Eye (tissue), 1 donor: ENCODE results near the gene TPT1.
"Not testable (repeated sequence)": the region's sequence is repeated elsewhere in the genome, so short reads cannot be mapped to it uniquely, and the experiment has no call there.

Experiments used
- DNase-seq: peaks from one replicate; pipeline ENCODE4 v3.0.0-alpha.2; 2015

The TPT1 gene

DNA sequence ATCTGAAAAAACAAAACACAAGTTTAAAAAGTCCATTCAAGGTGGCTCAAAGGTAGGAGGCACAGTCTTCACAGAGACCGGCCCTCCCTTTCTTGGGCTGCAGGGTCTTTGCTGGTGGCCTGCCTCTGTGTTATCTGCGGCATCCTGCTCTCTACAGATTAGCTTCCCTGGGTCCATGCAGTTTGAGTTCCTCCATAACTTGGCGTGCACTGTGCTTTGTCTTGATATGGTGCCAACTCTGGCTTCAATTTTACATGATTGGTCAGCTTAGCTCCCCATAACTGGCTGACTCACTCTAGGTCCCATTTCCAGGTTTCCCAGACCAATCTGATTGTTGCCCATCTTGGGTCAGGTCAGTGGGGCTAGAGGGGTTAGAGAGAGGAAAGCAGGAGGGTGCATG is 41.8 kb downstream of the TPT1 start:
- no peak for DNase-seq

DNA sequence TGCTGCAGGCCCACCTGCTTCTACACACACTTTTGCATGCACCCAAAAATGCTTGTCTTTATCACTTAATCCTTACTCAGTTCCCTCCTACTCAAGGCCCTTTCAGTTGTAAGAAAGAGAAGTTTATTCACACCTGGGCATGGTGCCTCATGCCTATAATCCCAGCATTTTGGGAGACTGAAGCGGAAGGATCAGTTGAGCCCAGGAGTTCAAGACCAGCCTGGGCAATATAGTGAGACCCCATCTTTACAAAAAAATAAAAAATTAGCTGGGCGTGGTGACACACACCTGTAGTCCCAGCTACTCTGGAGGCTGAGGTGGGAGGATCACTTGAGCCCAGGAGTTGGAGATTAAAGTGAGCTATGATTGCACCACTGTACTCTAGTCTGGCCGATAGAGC is 42.4 kb downstream of the TPT1 start:
- DNase-seq, result not testable (repeated sequence)

DNA sequence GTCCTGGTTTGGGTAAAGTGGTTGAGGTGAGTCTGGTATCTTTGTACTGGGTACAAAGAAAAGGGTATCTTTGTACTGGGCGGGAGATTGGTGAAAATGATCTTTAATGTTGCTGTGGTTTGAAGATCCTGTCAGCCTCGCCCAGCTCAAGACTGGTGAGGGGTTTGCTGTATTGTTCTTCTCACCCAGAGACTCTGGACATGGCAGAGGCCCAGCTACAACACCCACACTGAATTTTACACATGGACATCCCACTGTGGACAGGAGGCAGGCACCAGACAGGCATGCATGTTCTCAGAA is 42.8 kb downstream of the TPT1 start:
- DNase-seq, result no peak

DNA sequence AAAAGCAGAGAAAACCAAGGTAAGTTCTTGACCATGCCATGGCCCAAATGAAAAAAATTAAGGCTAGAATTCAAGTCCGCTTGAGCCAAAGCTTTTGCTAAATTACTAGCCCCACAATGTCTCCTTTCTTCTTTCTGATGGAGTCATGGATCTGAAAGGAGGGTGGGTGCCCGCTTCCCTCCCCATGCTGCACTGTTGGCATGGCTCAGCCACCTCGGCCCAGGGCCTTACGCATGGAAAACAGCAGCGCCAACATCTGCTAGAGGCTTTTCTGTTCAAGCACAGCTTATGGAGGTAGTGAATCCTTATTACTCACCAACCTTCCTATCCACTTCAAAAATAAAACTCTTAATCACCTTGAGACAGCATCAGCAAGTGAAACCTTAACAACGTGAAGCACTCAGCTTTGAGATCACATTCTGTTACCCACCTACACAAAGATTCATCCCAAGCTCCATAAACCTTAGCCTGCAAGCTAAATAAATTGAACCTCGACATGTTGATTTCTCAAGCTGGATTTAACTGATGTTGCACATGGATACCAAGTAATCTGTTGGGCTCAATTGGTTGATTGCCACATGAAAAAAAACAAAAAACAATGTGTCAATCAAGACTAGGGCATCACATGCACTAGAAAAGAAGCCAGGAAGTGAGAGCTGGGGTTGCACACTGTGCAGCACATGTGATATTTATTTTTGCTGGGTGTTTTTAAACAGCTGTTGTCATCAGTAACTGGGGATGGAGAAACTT is 43.4 kb downstream of the TPT1 start:
- DNase-seq, result no peak

GRCh38 chr13:45296259-45296658 is 44.7 kb downstream of the TPT1 start:
- no peak for DNase-seq

- DNase-seq, result no peak
Measured at GRCh38 chr13:45295536-45295935, 45.4 kb downstream of the TPT1 start.

- no peak for DNase-seq
Measured at GRCh38 chr13:45292176-45292575, 48.8 kb downstream of the TPT1 start.

DNA sequence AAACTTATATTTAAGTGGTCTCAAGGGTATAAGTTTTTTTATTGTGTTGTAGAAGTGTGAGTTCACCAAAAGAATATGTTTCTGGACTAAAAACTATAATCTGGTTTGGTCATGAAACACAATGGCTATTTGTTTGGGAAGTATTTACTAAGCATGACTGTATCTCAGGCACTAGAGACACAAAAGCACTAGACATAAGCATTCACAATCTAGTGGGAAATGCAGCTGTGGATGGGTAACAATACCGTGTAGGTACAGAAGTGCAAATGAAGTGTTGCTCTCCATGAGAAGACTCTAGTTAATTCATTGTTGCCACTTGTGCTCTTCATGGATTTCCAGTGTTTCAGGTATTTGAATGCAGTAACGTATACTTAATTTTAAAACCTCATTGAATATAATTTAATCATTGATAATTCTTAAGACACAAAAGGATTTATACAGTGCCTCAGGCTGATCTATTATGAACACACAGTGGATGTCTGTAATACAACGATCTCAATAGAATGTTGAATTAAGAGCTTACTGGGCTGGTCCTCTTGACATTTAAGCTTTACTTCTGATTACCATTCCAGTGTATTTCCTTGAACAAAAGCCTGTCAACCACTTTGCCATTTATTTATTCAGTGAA is 50.9 kb downstream of the TPT1 start:
- no peak for DNase-seq
